Left lobe of liver (tissue), 2 donors: ENCODE measurements around the gene JSRP1. TPM values are rescaled to one million over a fixed set of nuclear protein-coding genes. Genes with fewer than 3 reads are reported as not detected.

ENCODE experiments used
- ATAC-seq: fragments of 200-7000 bp; cut with Tn5 transposase; one replicate; pipeline ENCODE4 v1.9.1; 2020; ENCODE audit warnings: mild to moderate bottlenecking, moderate library complexity
- DNase-seq: peaks from one replicate; pipeline ENCODE4 v3.0.0-alpha.2; 2020; ENCODE audit warnings: low spot score
- total RNA-seq: library from RNA; stranded (reverse); gene quantifications from one replicate; pipeline ENCODE4 v1.2.1, GENCODE V29; 2021
- donor health status: DM: no; HTN: no; CAD: no; lungs with moderate emphysema.
- donor health status: DM: no; HTN: yes; CAD: no.

JSRP1 gene
- total RNA-seq, 1 donor from 2014 or later = 0.18 TPM

- no peak for ATAC-seq
- DNase-seq = no peak
Observed at GRCh38 chr19:2268480-2268830, 12.2 kb upstream of the JSRP1 start.

- peak; percentile 17 for ATAC-seq
Observed at GRCh38 chr19:2266183-2266993, 10.2 kb upstream of the JSRP1 start.

GRCh38 chr19:2261438-2262172 lies 5.4 kb upstream of the JSRP1 start:
- ATAC-seq = peak; percentile 36
- DNase-seq = no peak

More at GRCh38 chr19:2266183-2266993, 10.2 kb upstream of the JSRP1 start:
- DNase-seq = peak; percentile 84

GRCh38 chr19:2260341-2260805 lies 4.2 kb upstream of the JSRP1 start:
- ATAC-seq (no peak), DNase-seq (no peak)

GRCh38 chr19:2259336-2259735 lies 3.1 kb upstream of the JSRP1 start:
- ATAC-seq (no peak), DNase-seq (no peak)

GRCh38 chr19:2255112-2255845 lies 938 bp downstream of the JSRP1 start:
- DNase-seq (no peak), ATAC-seq (no peak)

- DNase-seq = no peak
- no peak for ATAC-seq
Observed at GRCh38 chr19:2254064-2254872, 1.9 kb downstream of the JSRP1 start.

GRCh38 chr19:2253106-2254063 lies 2.8 kb downstream of the JSRP1 start:
- ATAC-seq = no peak
- no peak for DNase-seq

GRCh38 chr19:2252797-2253105 lies 3.5 kb downstream of the JSRP1 start:
- no peak for DNase-seq
- ATAC-seq = no peak

GRCh38 chr19:2252055-2252796 lies 4.0 kb downstream of the JSRP1 start:
- DNase-seq (no peak), ATAC-seq (no peak)

- ATAC-seq = no peak
- DNase-seq = no peak
Observed at GRCh38 chr19:2251106-2252054, 4.8 kb downstream of the JSRP1 start.

GRCh38 chr19:2250766-2251105 lies 5.5 kb downstream of the JSRP1 start:
- peak; percentile 23 for ATAC-seq

GRCh38 chr19:2249880-2250765 lies 6.1 kb downstream of the JSRP1 start:
- ATAC-seq (peak; percentile 9), DNase-seq (no peak)

More at GRCh38 chr19:2250766-2251105, 5.5 kb downstream of the JSRP1 start:
- DNase-seq = no peak

GRCh38 chr19:2249010-2249866 lies 7.0 kb downstream of the JSRP1 start, which contains the start of gene AMH:
AMH (plus strand) TSS chr19:2249323; CDS start chr19:2249333, 10 bp downstream.
- ATAC-seq = no peak
- no peak for DNase-seq

GRCh38 chr19:2248136-2249009 lies 7.8 kb downstream of the JSRP1 start:
- ATAC-seq (no peak), DNase-seq (no peak)
